Ishikawa (cell line): Measurements from ENCODE around the gene GZMH.

Experiments used
- CEBPB ChIP-seq: IDR thresholded peaks from 2 replicates; pipeline ENCODE4 v1.6.1; 2012
- CREB1 ChIP-seq: IDR thresholded peaks from 2 replicates; pipeline ENCODE4 v1.6.1; 2012; ENCODE audit warnings: low read depth
- EGR1 ChIP-seq: IDR thresholded peaks from 2 replicates; pipeline ENCODE4 v1.6.1; 2012
- EP300 ChIP-seq: IDR thresholded peaks from 2 replicates; pipeline ENCODE4 v1.6.1; 2012; ENCODE audit warnings: borderline replicate concordance
- FOXM1 ChIP-seq: IDR thresholded peaks from 2 replicates; pipeline ENCODE4 v1.6.1; 2012; ENCODE audit warnings: low read depth, borderline replicate concordance
- MAX ChIP-seq: IDR thresholded peaks from 2 replicates; pipeline ENCODE4 v1.6.1; 2012
- NFIC ChIP-seq: IDR thresholded peaks from 2 replicates; pipeline ENCODE4 v1.6.1; 2012
- RAD21 ChIP-seq: IDR thresholded peaks from 2 replicates; pipeline ENCODE4 v1.6.1; 2012; ENCODE audit warnings: low read depth
- TAF1 ChIP-seq: IDR thresholded peaks from 2 replicates; pipeline ENCODE4 v1.6.1; 2012; ENCODE audit warnings: low read depth, mild to moderate bottlenecking
- TCF12 ChIP-seq: IDR thresholded peaks from 2 replicates; pipeline ENCODE4 v1.6.1; 2012; ENCODE audit warnings: low read depth
- TEAD4 ChIP-seq: IDR thresholded peaks from 2 replicates; pipeline ENCODE4 v1.6.1; 2012
- YY1 ChIP-seq: IDR thresholded peaks from 2 replicates; pipeline ENCODE4 v1.6.1; 2012; ENCODE audit warnings: low read depth
- ZBTB7A ChIP-seq: IDR thresholded peaks from 2 replicates; pipeline ENCODE4 v1.6.1; 2012; ENCODE audit warnings: low read depth
- TF ChIP-seq, protein P1 (sequence below): IDR thresholded peaks from 2 replicates; pipeline ENCODE4 v1.6.1; 2012
- TF ChIP-seq, protein P2 (sequence below): IDR thresholded peaks from 2 replicates; pipeline ENCODE4 v1.6.1; 2012; ENCODE audit warnings: low read depth, mild to moderate bottlenecking

The GZMH gene

DNA sequence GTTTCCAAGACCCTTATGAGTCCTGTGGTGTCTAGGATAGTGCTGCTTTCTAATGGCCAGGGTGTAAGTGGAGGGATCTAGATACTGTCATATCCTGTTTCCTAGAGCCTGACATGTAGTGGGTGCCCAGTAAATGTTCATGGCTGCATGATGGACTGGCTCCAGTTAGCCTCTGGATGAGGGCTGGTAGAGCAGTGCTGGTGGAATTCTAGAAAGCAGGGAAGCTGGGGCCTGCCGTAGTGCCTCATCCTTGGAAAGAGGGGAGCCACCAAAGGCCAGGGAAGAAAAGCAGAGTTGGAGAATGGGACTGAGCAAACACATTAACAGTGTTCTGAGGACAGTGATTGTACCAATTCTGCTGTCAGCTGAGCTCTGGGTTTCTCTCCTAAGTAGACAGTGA, 23.9 kb upstream of the GZMH start:
- TF ChIP-seq, protein P1, sequence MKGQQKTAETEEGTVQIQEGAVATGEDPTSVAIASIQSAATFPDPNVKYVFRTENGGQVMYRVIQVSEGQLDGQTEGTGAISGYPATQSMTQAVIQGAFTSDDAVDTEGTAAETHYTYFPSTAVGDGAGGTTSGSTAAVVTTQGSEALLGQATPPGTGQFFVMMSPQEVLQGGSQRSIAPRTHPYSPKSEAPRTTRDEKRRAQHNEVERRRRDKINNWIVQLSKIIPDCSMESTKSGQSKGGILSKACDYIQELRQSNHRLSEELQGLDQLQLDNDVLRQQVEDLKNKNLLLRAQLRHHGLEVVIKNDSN, result no peak
- TF ChIP-seq YY1, result no peak
- no peak for TF ChIP-seq CREB1
- no peak for TF ChIP-seq ZBTB7A
- TF ChIP-seq EP300, result no peak
- no peak for TF ChIP-seq CEBPB
- TF ChIP-seq EGR1, result no peak
- TF ChIP-seq MAX, result no peak
- no peak for TF ChIP-seq TEAD4
- TF ChIP-seq, protein P2, sequence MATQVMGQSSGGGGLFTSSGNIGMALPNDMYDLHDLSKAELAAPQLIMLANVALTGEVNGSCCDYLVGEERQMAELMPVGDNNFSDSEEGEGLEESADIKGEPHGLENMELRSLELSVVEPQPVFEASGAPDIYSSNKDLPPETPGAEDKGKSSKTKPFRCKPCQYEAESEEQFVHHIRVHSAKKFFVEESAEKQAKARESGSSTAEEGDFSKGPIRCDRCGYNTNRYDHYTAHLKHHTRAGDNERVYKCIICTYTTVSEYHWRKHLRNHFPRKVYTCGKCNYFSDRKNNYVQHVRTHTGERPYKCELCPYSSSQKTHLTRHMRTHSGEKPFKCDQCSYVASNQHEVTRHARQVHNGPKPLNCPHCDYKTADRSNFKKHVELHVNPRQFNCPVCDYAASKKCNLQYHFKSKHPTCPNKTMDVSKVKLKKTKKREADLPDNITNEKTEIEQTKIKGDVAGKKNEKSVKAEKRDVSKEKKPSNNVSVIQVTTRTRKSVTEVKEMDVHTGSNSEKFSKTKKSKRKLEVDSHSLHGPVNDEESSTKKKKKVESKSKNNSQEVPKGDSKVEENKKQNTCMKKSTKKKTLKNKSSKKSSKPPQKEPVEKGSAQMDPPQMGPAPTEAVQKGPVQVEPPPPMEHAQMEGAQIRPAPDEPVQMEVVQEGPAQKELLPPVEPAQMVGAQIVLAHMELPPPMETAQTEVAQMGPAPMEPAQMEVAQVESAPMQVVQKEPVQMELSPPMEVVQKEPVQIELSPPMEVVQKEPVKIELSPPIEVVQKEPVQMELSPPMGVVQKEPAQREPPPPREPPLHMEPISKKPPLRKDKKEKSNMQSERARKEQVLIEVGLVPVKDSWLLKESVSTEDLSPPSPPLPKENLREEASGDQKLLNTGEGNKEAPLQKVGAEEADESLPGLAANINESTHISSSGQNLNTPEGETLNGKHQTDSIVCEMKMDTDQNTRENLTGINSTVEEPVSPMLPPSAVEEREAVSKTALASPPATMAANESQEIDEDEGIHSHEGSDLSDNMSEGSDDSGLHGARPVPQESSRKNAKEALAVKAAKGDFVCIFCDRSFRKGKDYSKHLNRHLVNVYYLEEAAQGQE, result no peak
- no peak for TF ChIP-seq FOXM1
- no peak for TF ChIP-seq NFIC
- TF ChIP-seq TCF12, result no peak
- no peak for TF ChIP-seq RAD21
- no peak for TF ChIP-seq TAF1

DNA sequence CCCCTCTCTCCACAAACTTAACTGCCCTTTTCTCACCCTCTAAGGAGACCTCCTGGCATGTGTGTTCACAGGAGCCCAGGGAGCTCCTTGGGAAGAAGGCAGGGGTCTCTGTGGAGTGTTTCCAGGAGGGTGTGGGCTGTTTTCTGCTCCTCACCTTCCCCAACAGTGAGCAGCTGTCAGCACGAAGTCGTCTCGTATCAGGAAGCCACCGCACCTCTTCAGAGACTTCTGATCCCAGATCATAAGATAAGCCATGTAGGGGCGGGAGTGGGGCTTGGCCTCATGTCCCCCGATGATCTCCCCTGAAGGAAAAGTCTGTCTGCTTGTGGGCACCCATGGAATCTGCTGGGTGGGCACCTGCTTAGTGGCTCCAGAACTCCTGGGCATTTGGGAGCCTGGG, 23.3 kb upstream of the GZMH start:
- TF ChIP-seq EP300, result no peak
- TF ChIP-seq, protein P1, result no peak
- TF ChIP-seq NFIC, result no peak
- TF ChIP-seq TCF12, result no peak
- TF ChIP-seq TEAD4, result no peak
- no peak for TF ChIP-seq RAD21
- TF ChIP-seq ZBTB7A, result no peak
- no peak for TF ChIP-seq CREB1
- TF ChIP-seq, protein P2, result no peak
- no peak for TF ChIP-seq CEBPB
- TF ChIP-seq FOXM1, result no peak
- TF ChIP-seq EGR1, result no peak
- TF ChIP-seq YY1, result no peak
- no peak for TF ChIP-seq MAX

GRCh38 chr14:24632336-24632735, 22.9 kb upstream of the GZMH start:
- no peak for TF ChIP-seq NFIC
- no peak for TF ChIP-seq TEAD4
- TF ChIP-seq, protein P2, result no peak
- no peak for TF ChIP-seq FOXM1

DNA sequence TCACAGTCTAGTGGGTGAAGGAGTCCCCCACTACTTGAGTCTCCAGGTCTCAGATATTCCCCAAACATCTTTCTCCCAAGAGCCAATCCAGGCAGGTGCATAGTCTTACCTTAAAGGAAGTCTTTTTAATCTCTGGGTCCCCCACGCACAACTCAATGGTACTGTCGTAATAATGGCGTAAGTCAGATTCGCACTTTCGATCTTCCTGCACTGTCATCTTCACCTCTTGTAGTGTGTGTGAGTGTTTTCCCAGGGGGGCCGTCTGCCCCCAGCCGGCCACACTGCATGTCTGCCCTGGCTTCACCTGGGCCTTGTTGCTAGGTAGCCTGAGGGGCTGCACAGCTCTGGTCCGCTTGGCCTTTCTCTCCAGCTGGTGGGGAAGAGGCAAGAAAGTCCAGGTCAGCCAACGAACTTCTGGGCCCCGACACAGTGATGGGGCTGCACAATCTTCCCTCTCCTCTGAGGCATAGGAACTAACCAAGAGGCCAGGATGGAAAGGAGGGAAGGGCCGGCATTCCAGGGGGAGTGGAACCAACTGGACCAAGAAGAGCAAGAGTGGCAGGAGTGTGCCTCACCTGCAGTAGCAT, 22.4 kb upstream of the GZMH start:
- TF ChIP-seq TEAD4 (no peak), TCF12 (no peak), EGR1 (no peak), NFIC (no peak), YY1 (no peak), TAF1 (no peak), CEBPB (no peak), EP300 (no peak), FOXM1 (no peak), MAX (no peak), ZBTB7A (no peak), CREB1 (no peak), RAD21 (no peak)
- TF ChIP-seq, protein P1, result no peak
- TF ChIP-seq, protein P2, result no peak
